ENCODE results near the gene NT5C2. TPM values are rescaled to one million over a fixed set of nuclear protein-coding genes. Genes with fewer than 3 reads are reported as not detected.

The NT5C2 gene
- total and polyA plus RNA-seq, 2 of the 4 experiments (the other 2 are of a cell fraction) = 60.0 to 65.1 TPM

GRCh38 chr10:103045961-103046360 is 147.1 kb downstream of the NT5C2 start:
- TF ChIP-seq MAFK (IDR thresholded peaks at IDR 0.05; ENCODE audit: low read depth, low read length) (no peak), SMC3 (IDR thresholded peaks at IDR 0.05; ENCODE audit: low read depth, low read length) (no peak), POLR2A (IDR thresholded peaks at IDR 0.05; ENCODE audit: low read depth, low read length) (peak; percentile 27; the same call in 1 of the 2 replicates)
- TF ChIP-seq, protein P1, sequence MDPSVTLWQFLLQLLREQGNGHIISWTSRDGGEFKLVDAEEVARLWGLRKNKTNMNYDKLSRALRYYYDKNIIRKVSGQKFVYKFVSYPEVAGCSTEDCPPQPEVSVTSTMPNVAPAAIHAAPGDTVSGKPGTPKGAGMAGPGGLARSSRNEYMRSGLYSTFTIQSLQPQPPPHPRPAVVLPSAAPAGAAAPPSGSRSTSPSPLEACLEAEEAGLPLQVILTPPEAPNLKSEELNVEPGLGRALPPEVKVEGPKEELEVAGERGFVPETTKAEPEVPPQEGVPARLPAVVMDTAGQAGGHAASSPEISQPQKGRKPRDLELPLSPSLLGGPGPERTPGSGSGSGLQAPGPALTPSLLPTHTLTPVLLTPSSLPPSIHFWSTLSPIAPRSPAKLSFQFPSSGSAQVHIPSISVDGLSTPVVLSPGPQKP (IDR thresholded peaks at IDR 0.05; ENCODE audit: borderline replicate concordance, low read depth, low read length) = no peak
- no peak for ATAC-seq (ENCODE audit: low read depth)
- Histone ChIP-seq H3K27me3 (ENCODE audit: control insufficient read depth, insufficient read depth, low read length) (no peaks in the 10 kb centered on the region), H3K79me1 (ENCODE audit: low read depth in 1 of 2, low read length in 2 of 2) (peaks cover 40 to 70% of the 10 kb centered on the region in 2 experiments; a peak in 3 of 4 replicates), H3K4me1 (ENCODE audit: control insufficient read depth, insufficient read depth, low read length) (peaks cover 31% of the 10 kb centered on the region), H4K20me1 (ENCODE audit: insufficient read depth, low read length) (no peaks in the 10 kb centered on the region), H3K9me1 (ENCODE audit: insufficient read depth, low read length) (peaks cover 29% of the 10 kb centered on the region), H2BK120ac (ENCODE audit: low read depth, low read length) (peak overlapping the region; percentile 92), H3K23ac (ENCODE audit: low read depth, low read length) (peak overlapping the region; percentile 83), H4K5ac (ENCODE audit: low read depth, low read length) (peak overlapping the region; percentile 89), H2AFZ (replicated peaks; ENCODE audit: low read length, poor library complexity) (no peak overlapping the region), H3K9me3 (ENCODE audit: control insufficient read depth, insufficient read depth, low read length) (no peaks in the 10 kb centered on the region), H2AK5ac (ENCODE audit: low read depth, low read length) (peak overlapping the region; percentile 79), H3K56ac (ENCODE audit: extremely low read depth, insufficient read depth, low read length) (peak overlapping the region; percentile 33), H3K4me2 (ENCODE audit: low read depth, low read length) (no peak overlapping the region; the same call in 1 of the 2 replicates), H2BK5ac (ENCODE audit: low read depth, low read length, poor library complexity, severe bottlenecking) (peak overlapping the region; percentile 99), H2BK20ac (ENCODE audit: low read depth, low read length) (peak overlapping the region; percentile 96), H3K9ac (ENCODE audit: low read depth, low read length) (0 out of 2 replicates have a peak overlapping the region, but pooled peaks have one; percentile 50), H3K27ac (ENCODE audit: insufficient read depth, low read length) (peak overlapping the region; percentile 95), H4K8ac (ENCODE audit: low read depth in 2 of 2, low read length in 2 of 2) (peak overlapping the region; percentile 78 to 79; a peak in 3 of 4 replicates), H3K36me3 (ENCODE audit: control insufficient read depth, insufficient read depth, low read length) (no peaks in the 10 kb centered on the region), H2BK15ac (ENCODE audit: low read depth, low read length) (peak overlapping the region; percentile 86; the same call in 2 of the 3 replicates), H2AK9ac (replicated peaks; ENCODE audit: low read depth, low read length, poor library complexity) (no peak overlapping the region), H3K4ac (ENCODE audit: low read depth, low read length) (peak overlapping the region; percentile 90), H3K14ac (replicated peaks; ENCODE audit: low read depth, low read length) (peak overlapping the region; percentile 98), H3K4me3 (ENCODE audit: insufficient read depth, low read depth, low read length) (no peak overlapping the region), H3K18ac (ENCODE audit: low read depth, low read length) (peak overlapping the region; percentile 97), H4K91ac (ENCODE audit: insufficient read depth, low read depth, low read length) (peak overlapping the region; percentile 91)
- dilution Hi-C loops (cut with HindIII; ENCODE audit: low sequenced_read_pairs, unreplicated experiment) = no loop called here
- no CpG with 5 or more reads among the region's 3 CpGs for WGBS, 2 experiments (ENCODE audit: extremely low coverage in 2 of 2, insufficient read length in 1 of 2)
- POLR2A ChIA-PET (ENCODE audit: unreplicated experiment) = no interaction called here
- no peak for DNase-seq
- intact Hi-C loops (cut with micrococcal nuclease) = loop anchor here (1.0 to 10.0 kb wide), 3 partner anchors 8 to 128 kb away; partner anchors contain the start of gene CNNM2
- CTCF ChIA-PET = interaction anchor here (1.1 kb wide), 1 partner anchor 8 kb away, joined by 4 read pairs; no protein-coding TSS in a partner anchor
- in situ Hi-C loops (cut with MboI; ENCODE audit: low sequenced_read_pairs) = no loop called here
- BruUV-seq (replicated peaks) = no TSS peak

All from IMR-90 (cell line).